H4 (cell line): ENCODE data around the gene PDGFRB. TPM values are rescaled to one million over a fixed set of nuclear protein-coding genes. Genes with fewer than 3 reads are reported as not detected.

ENCODE experiments used
- DNase-seq: peaks from one replicate; pipeline ENCODE4 v3.0.0-alpha.2; 2015; ENCODE audit warnings: low spot score
- total RNA-seq: library from RNA; depleted of rRNA; stranded (reverse); fragments of >200 nt; shearing (Covaris generic); gene quantifications from 2 replicates; pipeline ENCODE4 v1.2.3, GENCODE V29; 2014

The PDGFRB gene
- total RNA-seq, 1 experiment from 2014 or later = 30.1 TPM

- DNase-seq = no peak
Measured at GRCh38 chr5:150114773-150115408, 40.8 kb downstream of the PDGFRB start.

GRCh38 chr5:150114102-150114641 is 41.5 kb downstream of the PDGFRB start:
- DNase-seq = no peak

- no peak for DNase-seq
Measured at GRCh38 chr5:150113047-150113744, 42.4 kb downstream of the PDGFRB start.

GRCh38 chr5:150112201-150113046 is 43.2 kb downstream of the PDGFRB start:
- peak; percentile 85 for DNase-seq

DNA sequence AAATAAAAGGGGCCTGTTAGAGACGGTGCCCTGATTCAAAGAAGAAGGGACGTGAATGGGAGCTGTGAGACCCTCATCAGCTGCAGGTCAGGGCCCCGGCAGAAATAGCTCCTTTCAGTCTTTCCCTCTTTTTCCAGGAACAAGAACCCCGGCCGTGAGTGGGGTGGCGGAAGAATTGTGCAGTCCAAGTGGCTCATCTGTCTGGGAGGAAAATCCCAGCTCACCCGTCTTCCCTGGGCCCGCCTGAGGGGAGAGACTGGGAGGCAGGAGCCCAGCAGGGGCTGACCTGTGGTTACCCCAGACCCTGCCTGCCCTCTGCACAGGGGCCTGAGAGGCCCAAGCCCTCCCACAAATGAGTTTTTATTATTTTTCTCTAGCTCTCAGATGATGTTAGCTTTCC is 44.5 kb downstream of the PDGFRB start:
- DNase-seq = no peak

GRCh38 chr5:150109921-150110320 is 45.7 kb downstream of the PDGFRB start:
- no peak for DNase-seq

DNA sequence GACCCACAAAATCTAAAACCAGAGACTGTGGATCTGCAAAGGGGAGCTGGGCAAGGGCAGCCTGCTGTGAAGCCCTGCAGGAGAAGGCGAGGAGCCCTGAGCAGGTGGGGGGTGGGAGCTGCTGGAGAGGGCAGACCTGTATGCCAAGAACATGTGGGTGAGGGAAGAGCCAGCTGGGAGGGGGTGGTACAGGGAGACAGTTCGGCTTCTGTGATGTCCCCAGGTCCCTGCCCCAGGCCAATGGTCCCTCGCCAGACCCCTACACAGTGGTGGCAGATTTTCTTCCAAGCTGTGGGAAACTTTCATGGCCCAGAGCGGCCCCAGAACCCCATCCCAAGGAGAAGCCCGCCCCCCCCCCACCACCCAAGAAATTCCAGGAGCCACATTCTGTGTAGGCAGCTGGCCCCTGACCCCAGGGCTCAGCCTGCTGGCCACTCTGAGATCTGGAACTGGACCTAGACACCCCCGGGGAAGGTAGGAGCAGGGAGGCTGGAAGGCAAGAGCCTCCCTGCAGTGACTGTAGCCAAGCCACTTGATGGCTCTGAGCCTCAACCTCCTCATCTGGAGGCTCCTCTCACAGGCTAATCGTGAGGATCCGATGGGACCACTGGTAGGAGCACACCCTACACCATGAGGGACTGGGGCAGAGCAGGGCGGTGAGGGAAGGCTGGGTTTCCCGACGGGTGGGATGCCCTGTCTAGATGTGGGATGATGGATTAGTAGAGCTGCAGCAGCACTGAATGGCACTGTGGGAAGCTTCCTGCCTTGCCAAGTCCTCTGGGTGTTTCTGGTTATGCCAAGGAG is 46.7 kb downstream of the PDGFRB start:
- DNase-seq = no peak

GRCh38 chr5:150107909-150108447 is 47.7 kb downstream of the PDGFRB start:
- DNase-seq = no peak

GRCh38 chr5:150106674-150107426 is 48.8 kb downstream of the PDGFRB start:
- no peak for DNase-seq

- DNase-seq = no peak
Measured at GRCh38 chr5:150105928-150106615, 49.6 kb downstream of the PDGFRB start.

GRCh38 chr5:150104550-150104870 is 51.1 kb downstream of the PDGFRB start:
- DNase-seq = no peak

DNA sequence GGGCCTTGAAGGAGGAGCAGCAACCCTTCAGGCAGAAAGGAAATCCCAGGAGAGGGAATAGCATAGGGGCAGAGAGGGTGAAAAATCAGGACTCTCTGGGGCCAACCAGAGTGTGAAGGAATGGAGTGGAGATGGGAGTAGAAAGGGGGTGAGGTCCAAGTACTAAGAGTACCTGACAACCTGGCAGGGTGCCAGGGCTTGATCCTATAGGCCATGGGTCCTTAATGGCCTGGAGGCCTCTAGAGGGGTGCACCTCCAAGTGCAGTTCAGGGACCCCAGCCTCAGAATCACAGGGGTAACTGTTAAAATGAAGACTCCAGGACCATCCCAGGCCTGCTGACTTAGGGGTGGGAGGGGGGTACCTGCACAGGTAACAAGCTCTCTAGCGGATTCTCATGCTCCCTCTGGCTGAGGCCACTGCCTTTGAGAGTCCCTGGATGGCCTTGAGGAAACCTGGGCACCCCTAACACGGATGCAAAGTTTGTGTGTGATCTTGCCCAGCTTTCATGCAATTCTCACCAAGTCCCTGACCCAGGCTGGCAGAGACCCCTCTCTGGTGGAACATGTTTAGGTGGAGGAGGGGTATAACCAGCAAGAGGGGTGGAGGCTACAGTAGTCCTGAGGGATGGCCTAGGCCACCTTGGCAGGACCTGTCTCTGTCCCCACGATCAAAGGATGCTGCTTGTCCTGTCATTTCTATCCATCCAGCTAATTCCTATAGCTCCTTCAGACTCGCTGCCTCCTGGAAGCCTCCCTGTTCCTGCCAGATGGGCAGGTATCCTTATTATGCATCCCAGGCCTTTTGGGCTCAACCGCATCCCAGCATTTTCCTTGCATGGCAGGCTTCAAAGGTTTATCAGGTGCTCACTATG is 51.7 kb downstream of the PDGFRB start:
- DNase-seq = no peak

DNA sequence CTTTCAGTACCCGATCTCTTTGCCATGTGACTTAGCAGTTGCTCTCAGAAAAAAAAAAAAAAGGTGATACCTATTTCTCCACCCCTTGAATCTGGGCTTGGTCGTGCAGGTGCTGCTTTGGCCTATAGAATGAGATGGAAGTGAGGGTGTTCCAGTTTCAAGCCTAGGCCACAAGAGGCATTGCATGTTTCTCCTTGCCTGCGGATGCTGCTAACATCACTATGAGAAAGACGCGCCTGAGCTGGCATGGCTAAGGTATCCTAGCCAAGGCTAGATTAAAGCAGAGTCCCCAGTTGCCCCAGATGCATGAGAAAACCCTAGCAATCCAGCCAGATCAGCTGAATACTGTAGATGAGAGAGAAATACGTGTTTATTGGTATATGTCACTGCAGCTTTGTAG is 54.6 kb downstream of the PDGFRB start:
- no peak for DNase-seq

- DNase-seq = no peak
Measured at GRCh38 chr5:150097152-150097551, 58.5 kb downstream of the PDGFRB start.

DNA sequence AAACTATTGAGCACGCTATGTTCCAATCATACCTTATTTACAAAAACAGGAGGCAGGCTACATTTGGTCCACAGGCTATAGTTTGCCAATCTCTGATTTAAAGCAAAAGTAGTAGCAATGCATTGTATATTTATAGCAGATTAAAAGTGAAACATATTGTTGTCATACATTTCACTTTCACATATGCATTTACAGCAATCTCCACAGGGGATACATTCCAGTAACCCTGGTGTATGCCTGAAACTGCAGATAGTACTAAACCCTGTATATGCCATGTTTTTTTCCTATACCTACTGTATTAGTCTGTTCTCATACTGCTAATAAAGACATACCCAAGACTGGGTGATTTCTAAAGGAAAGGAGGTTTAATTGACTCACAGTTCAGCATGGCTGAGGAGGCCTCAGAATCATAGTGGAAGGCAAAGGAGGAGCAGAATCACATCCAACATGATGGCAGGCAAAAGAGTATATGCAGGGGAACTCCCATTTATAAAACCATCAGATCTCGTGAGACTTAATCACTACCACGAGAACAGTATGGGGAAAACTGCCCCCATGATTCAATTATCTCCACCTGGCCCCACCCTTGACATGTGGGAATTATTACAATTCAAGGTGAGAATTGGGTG is 63.4 kb downstream of the PDGFRB start:
- DNase-seq = no peak

DNA sequence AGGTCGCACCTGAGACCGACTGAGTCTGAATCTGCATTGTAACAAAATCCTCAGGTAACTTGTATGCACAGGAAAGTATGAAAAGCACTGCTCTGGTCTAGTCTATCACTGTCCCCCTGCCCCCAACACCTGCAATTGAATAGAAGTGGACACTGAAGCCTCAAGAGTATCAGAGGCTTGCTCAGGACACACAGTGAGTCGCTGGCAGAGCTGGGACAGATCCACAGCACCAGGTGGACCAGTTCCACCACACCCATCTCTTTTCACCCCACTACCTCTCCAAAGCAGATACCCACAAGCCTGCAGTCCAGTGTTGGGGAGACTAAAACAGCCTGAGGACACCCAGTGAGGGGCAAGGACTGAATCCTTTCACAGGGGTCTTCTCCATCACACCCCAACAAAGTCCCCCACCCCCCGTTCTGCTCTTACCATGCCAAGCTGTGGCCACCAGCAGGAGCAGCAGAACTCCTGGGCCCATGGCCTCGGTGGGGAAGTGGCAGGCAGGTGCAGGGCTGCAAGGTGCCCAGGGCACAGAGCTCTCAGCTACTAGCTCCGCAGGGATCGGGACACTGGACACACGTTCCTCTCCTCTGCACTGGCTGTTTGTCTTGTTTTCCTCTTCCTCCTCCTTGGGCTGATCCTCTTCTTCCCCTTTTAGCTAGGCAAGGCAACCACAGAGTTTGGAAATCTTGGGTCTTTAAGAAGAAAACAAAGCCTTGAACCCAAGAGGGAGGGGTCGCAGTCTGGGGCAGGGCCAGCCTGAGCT is 69.5 kb downstream of the PDGFRB start, which contains the start of gene CSF1R:
TSS of gene CSF1R (minus strand) at position 605 of the 766 bp plus-strand sequence. CDS start at position 478, 127 bp downstream.
- DNase-seq = no peak

DNA sequence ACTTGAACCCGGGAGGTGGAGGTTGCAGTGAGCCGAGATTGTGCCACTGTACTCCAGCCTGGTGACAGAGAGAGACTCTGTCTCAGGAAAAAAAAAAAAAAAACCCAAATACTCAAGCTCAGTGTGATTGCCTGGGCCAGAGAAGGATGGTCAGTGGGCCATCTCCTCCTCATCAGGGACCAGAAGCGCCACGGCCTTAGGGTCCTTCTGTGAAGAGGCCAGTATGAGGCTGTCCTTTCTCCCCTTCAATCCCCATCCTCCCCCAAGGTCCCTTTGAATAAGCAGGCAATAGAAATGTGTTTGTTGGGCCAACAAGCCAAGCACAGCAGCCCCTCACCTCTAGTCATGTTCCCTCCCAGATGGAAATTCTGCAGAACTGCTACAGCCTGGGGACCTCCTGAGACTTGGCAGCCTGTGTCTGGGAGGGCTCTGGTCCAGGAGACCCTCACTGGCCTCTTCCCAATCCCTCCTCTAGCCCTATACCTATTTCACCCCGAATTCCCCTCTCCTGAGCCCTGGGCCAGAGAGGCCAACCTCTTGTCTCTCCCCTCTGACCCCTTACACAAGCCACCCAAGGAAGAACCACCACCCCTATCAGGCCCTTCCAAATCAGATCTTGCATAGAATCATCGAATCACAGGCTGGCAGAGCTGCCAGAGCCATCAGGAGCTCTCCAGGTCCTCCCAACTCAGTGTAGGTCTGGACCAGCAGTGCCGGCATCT is 70.3 kb downstream of the PDGFRB start:
- DNase-seq = no peak
